Thoracic aorta (tissue), 2 donors: Measurements from ENCODE around the gene ASCL2. TPM values are rescaled to one million over a fixed set of nuclear protein-coding genes. Genes with fewer than 3 reads are reported as not detected.

Source experiments
- ATAC-seq: fragments of 150-250 bp; one replicate; pipeline ENCODE4 v1.8.0; 2017; ENCODE audit warnings: low read depth; ENCODE audit not compliant: insufficient number of reproducible peaks, low FRiP score
- DNase-seq: peaks from one replicate; pipeline ENCODE4 v3.0.0-alpha.2; 2020; ENCODE audit warnings: low spot score
- H3K27ac ChIP-seq, 2 donors: fragments of 200-600 bp; sonication (generic); 1 replicate in 1 of 2; 2 replicates in 1 of 2; pipeline ENCODE4 v1.5.1; 2016; ENCODE audit warnings: mild to moderate bottlenecking in 2 of 2, moderate library complexity in 2 of 2
- H3K27me3 ChIP-seq: fragments of 200-600 bp; sonication (generic); replicated peaks from 2 replicates; pipeline ENCODE4 v1.6.0; 2016; ENCODE audit warnings: mild to moderate bottlenecking; ENCODE audit not compliant: insufficient read depth
- H3K36me3 ChIP-seq: fragments of 200-600 bp; sonication (generic); one replicate; pipeline ENCODE4 v1.5.1; 2016
- H3K4me1 ChIP-seq, 2 donors: fragments of 200-600 bp; sonication (generic); 1 replicate in 1 of 2; 2 replicates in 1 of 2; pipeline versions ENCODE4 v1.5.1 to v1.6.0; 2016; ENCODE audit warnings: low read depth in 2 of 2, mild to moderate bottlenecking in 1 of 2; ENCODE audit not compliant: control insufficient read depth in 1 of 2
- H3K4me3 ChIP-seq: fragments of 200-600 bp; sonication (generic); 2 replicates; pipeline ENCODE4 v1.5.1; 2016; ENCODE audit warnings: mild to moderate bottlenecking
- H3K9me3 ChIP-seq: fragments of 200-600 bp; sonication (generic); 2 replicates; pipeline ENCODE4 v1.5.1; 2016
- total RNA-seq, 2 donors: library from RNA; depleted of rRNA; stranded (reverse); fragments of >200 nt; gene quantifications; one replicate each; pipeline versions ENCODE4 v1.1.0 to v1.2.3, GENCODE V29; 2016
- TF ChIP-seq, protein P1 (sequence below): fragments of 200-600 bp; sonication (generic); IDR thresholded peaks from one replicate; pipeline ENCODE4 v1.5.1; 2019; ENCODE audit warnings: antibody characterized with exemption

The ASCL2 gene
- total RNA-seq, 2 donors from 2014 or later: 0.41 to 0.78 TPM

DNA sequence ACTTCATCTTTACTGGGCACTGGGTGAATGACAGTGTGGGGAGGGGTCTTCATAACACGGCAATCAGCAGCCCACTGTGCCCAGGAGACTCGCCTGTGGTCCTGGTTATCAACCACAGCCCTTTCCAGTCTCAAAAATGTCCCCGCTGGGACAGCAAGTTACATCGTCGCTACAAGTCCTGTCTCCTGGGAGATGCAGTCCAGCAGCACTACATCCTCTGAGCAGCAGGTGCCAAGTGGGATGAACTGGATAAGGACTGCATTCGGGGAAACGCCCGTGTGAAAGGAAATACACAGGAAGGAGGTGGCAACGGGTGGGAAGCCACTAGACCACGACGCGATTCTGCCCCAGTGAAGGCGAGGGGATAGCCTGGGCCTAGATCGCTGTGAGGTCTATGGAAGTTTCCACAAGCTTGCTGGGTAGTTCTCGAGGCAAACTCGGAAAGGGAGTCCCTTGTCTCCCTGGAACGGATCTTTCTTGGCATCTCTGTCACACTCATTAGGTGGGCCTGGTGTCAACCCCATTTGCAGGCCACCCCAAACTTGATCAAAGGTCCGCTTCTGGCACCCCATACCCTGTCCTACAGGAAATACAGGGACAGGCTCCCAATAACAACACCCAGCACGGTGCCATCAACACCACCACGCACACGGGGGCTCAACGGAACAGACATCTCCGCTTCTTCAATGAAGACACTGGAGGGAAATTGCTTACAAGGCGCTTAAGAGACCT, 4.4 kb downstream of the ASCL2 start:
- no peaks in the 10 kb centered on the region for H3K9me3 ChIP-seq
- ATAC-seq: no peak
- H3K27me3 ChIP-seq: no peaks in the 10 kb centered on the region
- H3K36me3 ChIP-seq: no peaks in the 10 kb centered on the region
- H3K4me3 ChIP-seq: peak overlapping the region; percentile 15
- TF ChIP-seq, protein P1, sequence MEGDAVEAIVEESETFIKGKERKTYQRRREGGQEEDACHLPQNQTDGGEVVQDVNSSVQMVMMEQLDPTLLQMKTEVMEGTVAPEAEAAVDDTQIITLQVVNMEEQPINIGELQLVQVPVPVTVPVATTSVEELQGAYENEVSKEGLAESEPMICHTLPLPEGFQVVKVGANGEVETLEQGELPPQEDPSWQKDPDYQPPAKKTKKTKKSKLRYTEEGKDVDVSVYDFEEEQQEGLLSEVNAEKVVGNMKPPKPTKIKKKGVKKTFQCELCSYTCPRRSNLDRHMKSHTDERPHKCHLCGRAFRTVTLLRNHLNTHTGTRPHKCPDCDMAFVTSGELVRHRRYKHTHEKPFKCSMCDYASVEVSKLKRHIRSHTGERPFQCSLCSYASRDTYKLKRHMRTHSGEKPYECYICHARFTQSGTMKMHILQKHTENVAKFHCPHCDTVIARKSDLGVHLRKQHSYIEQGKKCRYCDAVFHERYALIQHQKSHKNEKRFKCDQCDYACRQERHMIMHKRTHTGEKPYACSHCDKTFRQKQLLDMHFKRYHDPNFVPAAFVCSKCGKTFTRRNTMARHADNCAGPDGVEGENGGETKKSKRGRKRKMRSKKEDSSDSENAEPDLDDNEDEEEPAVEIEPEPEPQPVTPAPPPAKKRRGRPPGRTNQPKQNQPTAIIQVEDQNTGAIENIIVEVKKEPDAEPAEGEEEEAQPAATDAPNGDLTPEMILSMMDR: no peak
- peak overlapping the region in 1 of 2 donors; percentile 20 for H3K27ac ChIP-seq
- peaks cover 0 to 23% of the 10 kb centered on the region in 2 donors for H3K4me1 ChIP-seq
- no peak for DNase-seq

DNA sequence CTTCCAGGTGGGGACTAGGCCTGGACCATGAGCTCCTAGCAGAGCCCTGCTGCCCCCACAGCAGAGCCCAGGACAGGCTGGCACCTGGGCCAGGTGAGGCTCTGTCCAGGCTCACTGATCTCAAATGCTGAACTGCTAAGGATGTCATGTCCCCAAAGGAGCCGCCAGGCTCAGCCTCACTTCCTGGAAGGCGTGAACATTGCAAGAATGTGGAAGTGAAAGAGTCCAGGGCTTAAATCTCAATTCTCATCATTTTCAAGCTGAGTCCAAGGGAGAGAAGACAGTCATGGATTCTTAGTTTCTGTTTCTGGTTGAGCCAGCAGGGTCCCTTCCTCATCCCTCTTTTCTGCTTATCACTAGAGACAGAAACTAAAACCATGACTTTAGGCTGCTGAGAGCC, 5.0 kb downstream of the ASCL2 start:
- DNase-seq (no peak), ATAC-seq (no peak)
- Histone ChIP-seq H3K36me3 (no peaks in the 10 kb centered on the region), H3K9me3 (no peaks in the 10 kb centered on the region), H3K27ac (peak overlapping the region in 1 of 2 donors; percentile 20), H3K27me3 (no peaks in the 10 kb centered on the region), H3K4me1 (peaks cover 0 to 17% of the 10 kb centered on the region in 2 donors), H3K4me3 (peak overlapping the region; percentile 15)
- TF ChIP-seq, protein P1: no peak

DNA sequence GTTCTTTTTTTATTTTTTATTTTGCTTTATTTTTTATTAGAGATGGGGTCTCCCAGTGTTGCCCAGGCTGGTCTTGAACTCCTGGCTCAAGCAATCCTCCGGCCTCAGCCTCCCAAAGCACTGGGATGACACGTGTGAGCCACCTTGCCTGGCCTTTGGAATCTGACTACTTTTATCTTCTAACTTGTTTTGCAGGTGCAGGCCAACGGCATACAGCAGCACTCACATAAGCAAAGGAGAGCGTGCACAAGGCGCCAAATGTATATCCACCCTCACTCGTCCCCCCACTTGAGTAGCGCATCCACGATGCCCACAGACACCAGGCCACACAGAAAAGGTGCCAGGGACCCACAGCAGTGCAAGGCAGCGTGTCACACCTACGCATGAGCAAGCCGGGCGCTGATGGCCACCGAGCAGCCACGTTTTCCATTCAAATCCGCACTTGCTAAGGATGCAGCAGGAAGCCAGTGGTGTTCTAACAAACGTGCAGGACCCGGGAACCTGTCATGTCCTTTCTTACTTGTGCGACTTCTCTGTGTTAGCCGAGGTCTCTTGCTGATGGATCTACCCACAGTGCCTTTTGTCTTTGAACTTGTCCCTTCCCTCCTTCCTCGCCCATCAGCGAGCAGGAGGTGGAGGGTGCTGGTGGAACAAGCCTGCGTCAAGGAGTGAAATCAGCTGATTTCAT, 5.9 kb downstream of the ASCL2 start:
- DNase-seq (no peak), ATAC-seq (no peak)
- TF ChIP-seq, protein P1: no peak
- Histone ChIP-seq H3K4me3 (no peak overlapping the region), H3K4me1 (peaks cover 0 to 8% of the 10 kb centered on the region in 2 donors), H3K27ac (no peak overlapping the region), H3K9me3 (no peaks in the 10 kb centered on the region), H3K27me3 (no peaks in the 10 kb centered on the region), H3K36me3 (no peaks in the 10 kb centered on the region)

DNA sequence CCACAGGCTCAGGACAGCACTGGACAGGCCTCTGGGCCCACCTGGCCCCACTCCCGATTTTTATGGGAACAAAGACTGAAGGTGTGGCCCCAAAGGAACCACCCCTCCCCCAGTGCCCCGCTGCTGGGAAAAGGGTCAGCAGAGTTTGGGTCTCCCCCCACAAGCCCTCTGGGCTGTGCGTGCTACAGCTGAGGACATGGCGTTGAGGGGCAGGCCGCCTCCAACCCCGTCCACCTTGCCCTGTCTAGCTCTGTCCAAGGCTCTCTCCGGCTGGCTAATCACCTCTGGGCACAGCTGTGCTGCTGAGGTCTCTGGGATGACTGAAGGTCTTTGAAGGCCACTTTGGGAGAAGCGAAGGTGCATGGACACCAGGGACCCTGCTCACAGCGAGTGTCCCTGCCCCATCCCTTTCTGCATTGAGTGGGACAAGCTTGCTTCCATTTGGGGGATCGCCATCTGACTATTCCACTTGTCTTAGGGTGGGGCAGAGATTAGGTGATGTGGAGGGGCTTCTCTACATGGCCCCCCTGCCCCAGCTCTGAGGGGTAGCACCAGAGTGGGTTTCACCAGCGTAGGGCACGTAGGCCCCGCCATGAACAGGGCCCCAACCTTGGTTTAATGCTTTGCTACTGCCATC, 6.5 kb downstream of the ASCL2 start:
- peaks cover 0 to 6% of the 10 kb centered on the region in 2 donors for H3K4me1 ChIP-seq
- ATAC-seq: no peak
- H3K9me3 ChIP-seq: no peaks in the 10 kb centered on the region
- TF ChIP-seq, protein P1: no peak
- no peak for DNase-seq
- H3K4me3 ChIP-seq: no peak overlapping the region
- no peak overlapping the region for H3K27ac ChIP-seq
- H3K36me3 ChIP-seq: no peaks in the 10 kb centered on the region
- no peaks in the 10 kb centered on the region for H3K27me3 ChIP-seq

DNA sequence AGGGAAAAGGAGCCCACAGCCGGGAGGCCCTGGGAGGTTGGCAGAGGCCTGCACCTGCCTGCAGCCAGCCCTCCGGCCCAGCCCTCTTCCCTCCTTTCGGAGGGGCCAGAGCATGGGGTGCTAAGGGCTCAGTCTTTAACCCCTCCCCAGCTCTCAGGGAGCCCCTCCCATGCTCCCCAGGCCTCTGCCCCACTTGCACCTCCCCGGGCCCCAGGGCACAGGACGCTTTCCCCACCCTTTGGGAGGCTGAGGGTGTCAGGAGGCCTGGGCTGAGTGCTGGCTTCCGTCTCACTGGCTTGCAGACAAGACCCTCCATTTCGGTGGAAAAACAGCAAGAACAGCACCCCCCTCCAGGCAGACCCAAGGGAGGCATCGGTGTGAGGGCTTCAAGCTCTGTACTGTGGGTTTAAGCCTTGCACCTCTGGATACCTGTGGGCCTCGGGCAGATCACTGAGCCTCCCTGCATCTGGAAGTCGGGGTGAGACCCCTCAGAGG, 7.3 kb downstream of the ASCL2 start:
- Histone ChIP-seq H3K27ac (no peak overlapping the region), H3K4me1 (no peaks in the 10 kb centered on the region), H3K36me3 (no peaks in the 10 kb centered on the region), H3K4me3 (no peak overlapping the region), H3K27me3 (no peaks in the 10 kb centered on the region), H3K9me3 (no peaks in the 10 kb centered on the region)
- no peak for ATAC-seq
- TF ChIP-seq, protein P1: no peak
- no peak for DNase-seq
